ENCODE data around the gene ZNF646.
"Not testable (repeated sequence)": the region's sequence is repeated elsewhere in the genome, so short reads cannot be mapped to it uniquely, and the experiment has no call there.

The ZNF646 gene

GRCh38 chr16:31084584-31085302, 10.5 kb downstream of the ZNF646 start:
- FAIRE-seq, result no peak

GRCh38 chr16:31085411-31085810, 11.2 kb downstream of the ZNF646 start:
- FAIRE-seq, result no peak

GRCh38 chr16:31085873-31086628, 11.8 kb downstream of the ZNF646 start:
- FAIRE-seq, result no peak

GRCh38 chr16:31086629-31086906, 12.3 kb downstream of the ZNF646 start:
- FAIRE-seq, result no peak

- no peak for FAIRE-seq
These were observed 13.3 kb downstream of the ZNF646 start for GRCh38 chr16:31087481-31087880.

- FAIRE-seq, result no peak
These were observed 13.7 kb downstream of the ZNF646 start for GRCh38 chr16:31087971-31088370.

GRCh38 chr16:31088459-31089183, 14.4 kb downstream of the ZNF646 start, which contains the start of gene PRSS53:
TSS of gene PRSS53 (minus strand) at chr16:31088943. CDS start at chr16:31088809, 134 bp downstream.
- FAIRE-seq, result no peak

GRCh38 chr16:31089199-31089598, 15.0 kb downstream of the ZNF646 start:
- FAIRE-seq, result no peak

- no peak for FAIRE-seq
These were observed 16.3 kb downstream of the ZNF646 start for GRCh38 chr16:31090540-31090939.

GRCh38 chr16:31092330-31092729, 18.1 kb downstream of the ZNF646 start:
- FAIRE-seq, result no peak

GRCh38 chr16:31093132-31093703, 19.0 kb downstream of the ZNF646 start:
- no peak for FAIRE-seq

- FAIRE-seq, result no peak
These were observed 19.8 kb downstream of the ZNF646 start for GRCh38 chr16:31094088-31094423.

GRCh38 chr16:31094424-31095120, 20.4 kb downstream of the ZNF646 start, which contains the start of gene VKORC1:
TSS of gene VKORC1 (minus strand) at chr16:31094797. CDS start at chr16:31094729, 68 bp downstream.
- peak; percentile 79 for FAIRE-seq

GRCh38 chr16:31099860-31100638, 25.8 kb downstream of the ZNF646 start:
- no peak for FAIRE-seq

- FAIRE-seq, result not testable (repeated sequence)
These were observed 26.8 kb downstream of the ZNF646 start for GRCh38 chr16:31100876-31101641.

- FAIRE-seq, result no peak
These were observed 31.5 kb downstream of the ZNF646 start for GRCh38 chr16:31105677-31106213.

- FAIRE-seq, result no peak
These were observed 32.6 kb downstream of the ZNF646 start for GRCh38 chr16:31106509-31107464.

- FAIRE-seq, result no peak
These were observed 33.2 kb downstream of the ZNF646 start for GRCh38 chr16:31107465-31107867.

- FAIRE-seq, result no peak
These were observed 34.0 kb downstream of the ZNF646 start, which contains the start of gene BCKDK for GRCh38 chr16:31108035-31108793. TSS of gene BCKDK (plus strand) at chr16:31108386. CDS start at chr16:31109224, 838 bp downstream.

Data from TTC549 (cell line).